ENCODE data around the gene RAB10.

Gene RAB10

DNA sequence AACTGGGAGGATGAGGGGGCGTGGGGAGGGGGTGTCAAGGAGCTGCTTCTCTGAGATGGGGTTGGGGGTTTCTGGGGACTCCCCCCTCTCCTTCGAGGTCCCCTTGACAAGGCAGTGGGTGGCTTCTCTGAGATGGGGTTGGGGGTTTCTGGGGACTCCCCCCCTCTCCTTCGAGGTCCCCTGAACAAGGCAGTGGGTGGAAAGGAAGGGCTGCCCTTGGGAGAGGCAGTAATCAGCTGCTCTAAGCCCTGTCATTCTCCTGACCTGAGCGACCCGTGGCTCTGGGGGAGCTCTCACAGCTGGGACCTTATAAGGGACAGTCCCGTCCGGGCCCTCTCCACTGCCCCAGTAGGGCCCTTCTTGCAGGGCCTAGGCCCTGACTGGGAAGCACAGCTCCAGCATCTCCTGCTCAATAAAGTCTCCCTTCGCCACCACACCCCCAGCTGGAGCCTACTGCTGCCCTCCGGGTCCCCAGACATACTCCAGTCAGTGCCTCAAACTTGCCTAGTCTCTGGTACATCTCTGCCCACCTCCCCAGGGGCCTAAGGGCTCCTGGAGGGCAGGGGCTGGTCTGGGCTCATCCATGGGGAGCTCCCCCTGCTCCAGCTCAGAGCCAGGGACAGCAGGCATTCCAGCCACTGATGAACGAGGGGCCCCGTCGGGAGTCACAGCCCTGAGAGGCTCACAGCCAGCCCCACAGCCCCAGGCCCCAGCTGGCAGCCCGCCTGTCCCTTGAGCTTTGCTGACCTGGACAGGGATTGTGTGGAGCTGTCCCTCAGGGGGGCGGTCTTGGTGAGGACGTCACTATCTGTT, 141.8 kb downstream of the RAB10 start:
- DNase-seq (ENCODE audit: low read depth in 4 of 4, low spot score in 1 of 4), result no peak

DNA sequence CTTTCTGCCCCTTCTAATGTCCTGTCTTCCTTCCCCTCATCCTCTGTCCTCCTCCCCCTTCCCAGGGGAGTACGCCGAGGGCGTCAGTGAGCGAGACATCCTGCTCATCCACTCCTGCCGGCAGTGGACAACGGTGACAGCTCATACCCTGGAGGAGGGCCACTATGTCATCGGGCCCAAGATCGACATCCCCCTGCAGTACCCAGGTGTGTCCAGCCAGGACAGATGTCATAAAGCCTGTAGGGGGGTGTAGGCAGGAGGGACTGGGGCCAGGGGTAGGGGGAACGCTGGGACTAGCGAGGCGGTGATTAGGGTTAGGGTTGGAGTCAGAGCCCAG, 142.4 kb downstream of the RAB10 start:
- DNase-seq (ENCODE audit: low read depth in 4 of 4, low spot score in 1 of 4), result no peak

DNA sequence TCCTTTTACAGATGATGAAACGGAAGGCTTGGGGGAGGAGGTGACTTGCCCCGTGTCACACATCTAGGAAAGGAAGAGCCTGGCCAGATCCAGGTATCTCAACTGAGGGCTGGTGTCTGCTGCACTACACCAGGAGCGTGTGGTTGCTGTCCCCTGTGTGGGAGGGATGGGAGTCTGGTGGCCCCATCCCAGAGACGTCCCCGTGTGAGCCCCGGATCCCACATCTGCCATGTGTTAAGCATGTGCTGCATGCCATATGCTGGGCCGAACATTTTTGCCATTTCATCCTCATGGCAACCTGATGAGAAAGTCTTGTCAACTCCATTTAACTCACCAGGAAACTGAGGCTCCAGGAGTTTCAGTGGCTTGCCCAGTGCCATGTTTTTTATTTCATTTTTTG, 143.2 kb downstream of the RAB10 start:
- no peak for DNase-seq (ENCODE audit: low read depth in 4 of 4, low spot score in 1 of 4)

DNA sequence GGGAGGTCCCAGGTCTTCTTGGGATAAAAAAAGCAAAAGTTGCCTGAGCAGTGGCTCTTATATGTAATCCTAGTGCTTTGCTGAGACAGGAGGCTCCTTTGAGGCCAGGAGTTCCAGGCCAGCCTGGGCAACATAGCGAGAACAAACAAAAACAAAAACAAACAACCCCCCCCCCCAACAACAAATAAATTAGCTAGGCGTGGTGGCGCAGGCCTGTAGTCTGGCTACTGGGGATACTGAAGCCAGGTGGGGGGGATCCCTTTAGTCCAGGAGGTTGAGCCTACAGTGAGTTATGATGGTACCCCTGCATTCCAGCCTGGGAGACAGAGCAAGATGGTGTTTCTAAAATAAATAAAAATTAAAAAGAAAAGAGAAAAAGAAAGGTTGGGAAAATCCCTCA, 144.4 kb downstream of the RAB10 start:
- no peak for DNase-seq (ENCODE audit: low read depth in 4 of 4, low spot score in 1 of 4)

DNA sequence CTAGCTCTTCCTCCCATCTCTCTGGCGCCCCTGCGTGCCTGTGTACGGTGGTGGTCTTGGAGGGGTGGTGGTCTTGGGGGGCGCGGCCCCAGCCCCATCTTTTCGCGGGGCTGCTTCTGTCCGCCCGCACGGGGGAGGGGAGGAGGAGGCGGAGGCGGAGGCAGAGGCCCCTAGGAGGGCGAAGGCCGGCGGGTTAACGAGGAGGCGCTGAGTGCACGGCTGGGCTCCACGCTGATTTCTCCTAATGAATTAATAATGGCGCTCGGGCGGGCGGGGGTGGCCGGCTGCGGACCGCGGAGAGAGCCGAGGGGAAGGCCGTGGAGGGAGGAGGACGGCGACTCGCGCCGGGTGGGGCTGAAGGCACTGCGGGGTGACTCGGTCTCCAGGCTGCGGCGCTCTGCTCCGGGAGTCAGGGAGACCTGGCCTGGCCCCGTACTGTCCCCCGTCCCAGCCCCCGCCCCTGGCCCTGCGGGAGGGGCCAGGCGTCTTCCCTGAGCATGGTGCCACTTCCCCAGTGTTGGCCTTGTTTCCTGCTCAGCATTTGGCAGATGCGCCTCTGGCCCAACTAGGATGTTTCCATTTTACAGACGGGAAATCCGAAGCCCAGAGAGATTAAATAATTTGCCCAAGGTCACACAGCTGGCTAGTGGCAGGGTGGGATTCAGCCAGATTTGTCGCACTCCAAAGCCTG, 145.0 kb downstream of the RAB10 start:
- DNase-seq (ENCODE audit: low read depth in 4 of 4, low spot score in 1 of 4), result no peak

GRCh38 chr2:26179446-26179913, 145.6 kb downstream of the RAB10 start:
- no peak for DNase-seq (ENCODE audit: low read depth in 4 of 4, low spot score in 1 of 4)

DNA sequence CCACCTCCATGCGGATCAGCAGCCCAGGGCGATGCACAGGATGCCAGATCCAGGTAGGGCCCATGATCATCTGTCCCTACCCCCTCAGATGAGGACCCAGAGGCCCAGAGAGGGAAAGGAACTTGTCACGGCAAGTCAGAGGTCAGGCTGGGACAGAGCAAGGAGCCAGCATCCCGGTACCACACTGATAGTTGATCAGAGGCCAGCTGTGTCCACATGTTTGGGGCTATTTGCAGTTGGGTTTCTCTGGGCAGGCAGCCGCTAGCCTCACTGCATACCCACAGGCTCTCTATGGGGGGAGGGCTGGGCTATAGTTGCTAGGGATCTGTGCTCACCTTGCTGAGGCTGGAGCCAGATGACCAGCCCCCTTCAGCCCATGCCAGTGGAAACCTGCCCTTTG, 148.6 kb downstream of the RAB10 start:
- no peak for DNase-seq (ENCODE audit: low read depth in 4 of 4, low spot score in 1 of 4)

DNA sequence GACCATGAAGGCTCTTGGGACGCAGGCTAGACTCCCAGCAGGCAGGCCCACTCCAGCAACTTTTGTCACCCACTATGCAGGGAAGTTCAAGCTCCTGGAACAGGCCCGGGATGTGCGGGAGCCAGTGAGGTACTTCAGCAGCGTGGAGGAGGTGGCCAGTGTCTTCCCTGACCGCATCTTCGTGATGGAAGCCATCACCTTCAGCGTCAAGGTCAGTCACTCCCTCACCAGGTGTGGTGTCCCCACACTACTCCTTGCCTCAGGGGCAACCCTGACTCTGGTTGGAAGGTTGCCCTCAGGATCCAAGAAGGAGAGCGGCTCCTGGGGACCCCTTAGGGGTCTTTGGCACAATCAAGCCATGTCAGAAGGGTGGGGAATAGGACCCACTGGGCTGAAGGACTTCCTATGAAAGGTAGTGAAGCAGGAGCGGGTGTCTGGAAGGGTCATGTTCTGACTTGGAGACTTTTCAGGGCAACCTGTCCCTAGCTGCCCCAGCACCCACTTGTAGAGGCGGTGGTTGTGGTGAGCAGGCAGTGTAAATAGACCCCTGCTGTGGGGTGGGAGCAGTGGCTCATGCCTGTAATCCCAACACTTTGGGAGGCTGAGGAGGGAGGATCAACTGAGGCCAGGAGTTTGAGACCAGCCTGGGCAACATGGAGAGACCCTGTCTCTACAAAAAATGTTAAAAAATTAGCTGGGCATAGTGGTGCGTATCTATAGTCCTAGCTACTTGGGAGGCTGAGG, 149.2 kb downstream of the RAB10 start:
- no peak for DNase-seq (ENCODE audit: low read depth in 4 of 4, low spot score in 1 of 4)

DNA sequence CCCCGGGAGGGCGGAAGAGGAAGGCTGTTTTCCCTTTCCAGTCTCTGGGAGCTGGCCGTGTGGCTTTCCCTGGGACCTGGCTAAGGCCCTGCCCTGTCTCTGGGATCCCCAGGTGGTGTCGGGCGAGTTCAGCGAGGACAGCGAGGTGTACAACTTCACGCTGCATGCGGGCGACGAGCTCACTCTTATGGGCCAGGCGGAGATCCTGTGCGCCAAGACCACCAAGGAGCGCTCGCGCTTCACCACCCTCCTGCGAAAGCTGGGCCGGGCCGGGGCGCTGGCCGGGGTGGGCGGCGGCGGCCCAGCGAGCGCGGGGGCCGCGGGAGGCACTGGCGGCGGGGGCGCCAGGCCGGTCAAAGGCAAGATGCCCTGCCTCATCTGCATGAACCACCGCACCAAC, 150.2 kb downstream of the RAB10 start:
- DNase-seq (ENCODE audit: low read depth in 4 of 4, low spot score in 1 of 4), result no peak

DNA sequence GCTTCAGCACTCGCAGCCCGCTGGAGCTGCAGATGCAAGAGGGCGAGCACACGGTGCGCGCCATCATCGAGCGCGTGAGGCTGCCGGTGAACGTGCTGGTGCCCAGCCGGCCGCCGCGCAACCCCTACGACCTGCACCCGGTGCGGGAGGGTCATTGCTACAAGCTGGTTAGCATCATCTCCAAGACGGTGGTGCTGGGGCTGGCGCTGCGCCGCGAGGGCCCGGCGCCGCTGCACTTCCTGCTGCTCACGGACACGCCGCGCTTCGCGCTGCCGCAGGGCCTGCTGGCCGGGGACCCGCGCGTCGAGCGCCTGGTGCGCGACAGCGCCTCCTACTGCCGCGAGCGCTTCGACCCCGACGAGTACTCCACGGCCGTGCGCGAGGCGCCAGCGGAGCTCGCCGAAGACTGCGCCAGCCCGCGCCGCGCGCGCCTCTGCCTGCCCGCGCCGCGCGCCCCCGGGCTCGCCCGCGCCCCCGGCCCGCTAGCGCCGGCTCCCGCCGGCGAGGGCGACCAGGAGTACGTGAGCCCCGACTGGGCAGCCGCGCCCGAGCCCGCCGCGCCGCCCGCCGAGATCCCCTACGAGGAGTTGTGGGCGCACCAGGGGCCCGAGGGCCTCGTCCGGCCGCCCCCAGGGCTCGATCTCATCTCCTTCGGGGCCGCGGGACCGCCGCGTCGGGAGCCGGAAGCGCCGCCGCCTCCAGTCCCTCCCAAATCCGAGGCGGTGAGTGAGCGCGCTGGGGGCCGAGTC, 150.8 kb downstream of the RAB10 start:
- peak; percentile 56 to 70 (median 66) for DNase-seq (ENCODE audit: low read depth in 4 of 4, low spot score in 1 of 4)

- no peak for DNase-seq (ENCODE audit: low read depth in 4 of 4, low spot score in 1 of 4)
Measured at GRCh38 chr2:26185304-26185928, 151.5 kb downstream of the RAB10 start.

- no peak for DNase-seq (ENCODE audit: low read depth in 4 of 4, low spot score in 1 of 4)
Measured at GRCh38 chr2:26185954-26186770, 152.3 kb downstream of the RAB10 start.
